Endometrial microvascular endothelial cells (primary cell): ENCODE data around the gene TTLL11. TPM values are rescaled to one million over a fixed set of nuclear protein-coding genes. Genes with fewer than 3 reads are reported as not detected.

Source experiments
- in situ Hi-C: cut with HindIII; loops from 2 replicates; pipeline ENCODE4 v1.10.0; 2017; ENCODE audit warnings: low sequenced_read_pairs, low pct_unique_long_range_greater_than_20kb; ENCODE audit errors: inconsistent ontology term
- total RNA-seq: library from RNA; depleted of rRNA; stranded (reverse); fragments of >200 nt; gene quantifications from one replicate; pipeline ENCODE4 v1.2.3, GENCODE V29; 2015; ENCODE audit errors: inconsistent ontology term

TTLL11 gene
- total RNA-seq, 1 donor from 2014 or later: 2.0 TPM

DNA sequence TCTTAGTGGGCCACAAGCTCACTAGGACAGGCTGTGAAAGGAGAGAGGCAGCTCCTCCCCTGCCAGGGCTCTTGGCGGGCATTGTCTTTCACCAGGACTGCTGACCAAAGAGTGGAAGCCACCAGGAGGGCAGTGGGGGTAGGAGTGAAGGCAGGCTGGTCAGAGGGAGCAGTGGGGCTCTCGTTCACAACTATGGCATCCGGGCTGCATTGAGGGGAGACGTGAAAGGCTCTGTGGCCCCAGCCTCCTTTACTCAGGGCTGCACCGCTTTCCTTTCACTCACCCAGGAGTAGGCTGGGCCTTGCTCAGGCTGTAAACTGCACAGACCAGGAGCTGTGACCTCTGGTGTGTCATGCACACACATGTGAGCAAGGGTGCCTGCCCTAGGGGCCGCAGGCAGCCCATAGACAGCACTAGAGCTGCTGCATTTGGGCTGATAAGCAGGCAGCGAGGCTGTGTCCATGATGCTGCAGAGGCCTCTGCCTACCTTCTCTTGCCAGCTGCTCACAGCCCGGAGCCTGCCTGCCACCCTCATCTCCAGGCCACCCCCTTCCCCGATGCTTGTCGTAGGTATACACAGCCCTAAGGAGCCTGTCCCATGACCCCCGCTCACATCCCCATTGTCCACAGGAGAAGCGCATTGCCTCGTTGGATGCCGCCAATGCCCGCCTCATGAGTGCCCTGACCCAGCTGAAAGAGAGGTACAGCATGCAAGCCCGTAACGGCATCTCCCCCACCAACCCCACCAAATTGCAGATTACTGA, 311.2 kb downstream of the TTLL11 start:
- in situ Hi-C loops: no loop called here

DNA sequence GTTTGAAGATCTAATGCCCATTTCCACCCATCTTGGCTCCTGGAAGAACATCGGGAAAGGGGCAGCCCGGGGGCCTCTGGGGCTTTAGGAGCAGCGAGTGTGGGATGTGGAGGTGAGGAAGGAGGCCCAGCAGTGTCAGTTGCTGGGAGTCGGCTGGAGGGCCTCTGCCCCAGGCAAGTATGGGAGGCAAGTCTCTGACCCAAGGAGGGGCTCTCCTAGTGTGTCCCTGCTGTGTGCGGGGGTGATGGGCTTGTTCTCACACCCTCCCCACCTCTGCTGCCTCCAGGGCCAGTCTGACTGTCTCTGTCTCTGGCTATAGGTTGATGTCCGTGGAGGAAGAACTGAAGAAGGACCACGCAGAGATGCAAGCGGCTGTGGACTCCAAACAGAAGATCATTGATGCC, 312.0 kb downstream of the TTLL11 start:
- in situ Hi-C loops: no loop called here

DNA sequence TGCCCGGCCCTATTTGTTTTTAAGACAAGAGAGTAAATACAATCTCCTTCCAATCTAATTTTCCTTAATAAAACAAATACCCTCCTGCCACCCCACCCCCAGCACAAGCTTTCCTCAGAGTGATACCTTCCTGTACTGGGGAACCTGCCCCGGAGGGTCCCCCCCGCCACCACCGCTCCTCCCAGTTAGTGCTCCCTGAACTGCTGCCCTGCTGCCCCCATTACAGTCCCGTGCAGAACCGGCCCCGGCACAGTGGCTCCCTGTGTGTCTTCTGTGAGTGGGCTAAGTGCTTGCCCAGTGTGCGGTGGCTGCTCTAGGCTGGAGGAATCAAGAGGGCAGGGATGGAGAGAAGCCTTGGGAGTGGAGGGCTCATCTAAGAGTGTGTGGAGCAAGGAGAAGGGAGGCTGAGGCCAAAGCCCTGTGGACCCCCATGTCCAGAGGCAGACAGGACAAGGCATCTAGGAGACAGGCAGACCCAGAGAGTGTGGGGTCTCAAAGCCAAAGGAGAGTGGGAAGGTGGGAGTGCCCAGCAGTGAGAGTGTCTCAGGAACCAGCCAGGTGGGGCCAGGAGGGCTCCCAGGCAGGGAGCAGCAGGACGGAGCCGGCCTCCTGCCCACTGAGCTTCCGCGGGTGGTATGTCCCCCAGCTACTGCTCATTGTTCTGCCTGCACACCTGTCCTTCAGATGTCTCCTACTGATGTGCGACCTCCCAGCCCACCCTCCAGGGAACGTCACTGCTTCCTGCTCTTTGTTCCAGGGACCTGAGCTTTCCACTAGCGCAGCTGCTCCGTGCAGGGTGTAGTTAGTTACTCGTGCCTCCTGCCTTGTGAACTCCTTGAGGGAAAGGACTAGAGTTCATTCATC, 312.7 kb downstream of the TTLL11 start:
- in situ Hi-C loops: no loop called here

DNA sequence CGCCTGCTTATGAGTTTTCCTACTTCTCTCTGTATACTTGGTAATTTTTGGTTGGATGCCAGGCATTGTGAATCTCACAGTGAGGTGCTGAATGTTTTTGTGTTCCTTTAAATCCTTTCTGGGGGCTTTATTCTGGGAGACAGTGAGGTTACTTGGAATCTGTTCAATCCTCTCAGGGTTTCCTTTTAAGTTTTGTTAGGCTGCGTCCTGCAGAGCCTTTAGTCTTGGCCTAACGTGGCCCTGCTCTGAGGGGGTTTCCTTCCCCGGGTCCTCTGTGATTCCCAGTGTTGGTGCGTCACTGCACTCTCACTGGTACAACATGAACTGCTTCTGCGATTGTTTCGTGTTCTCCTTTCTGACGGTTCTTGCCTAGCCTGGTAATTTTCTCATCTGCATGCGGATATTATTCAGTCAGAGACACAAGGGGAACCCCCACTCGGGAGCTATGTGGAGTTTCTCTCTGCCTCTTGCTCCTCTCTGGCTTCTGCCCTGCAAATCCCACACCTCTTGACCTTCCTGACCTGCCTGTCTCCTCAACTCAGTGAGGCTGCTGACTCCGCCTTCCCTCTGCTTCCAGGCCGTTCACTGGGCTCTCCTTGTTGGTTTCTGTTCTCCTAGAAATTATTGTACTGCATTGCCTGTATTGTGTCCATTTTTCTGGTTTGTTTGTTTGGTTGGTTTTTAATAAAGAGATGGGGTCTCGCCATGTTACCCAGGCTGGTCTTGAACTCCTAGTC, 313.6 kb downstream of the TTLL11 start:
- in situ Hi-C loops: no loop called here

DNA sequence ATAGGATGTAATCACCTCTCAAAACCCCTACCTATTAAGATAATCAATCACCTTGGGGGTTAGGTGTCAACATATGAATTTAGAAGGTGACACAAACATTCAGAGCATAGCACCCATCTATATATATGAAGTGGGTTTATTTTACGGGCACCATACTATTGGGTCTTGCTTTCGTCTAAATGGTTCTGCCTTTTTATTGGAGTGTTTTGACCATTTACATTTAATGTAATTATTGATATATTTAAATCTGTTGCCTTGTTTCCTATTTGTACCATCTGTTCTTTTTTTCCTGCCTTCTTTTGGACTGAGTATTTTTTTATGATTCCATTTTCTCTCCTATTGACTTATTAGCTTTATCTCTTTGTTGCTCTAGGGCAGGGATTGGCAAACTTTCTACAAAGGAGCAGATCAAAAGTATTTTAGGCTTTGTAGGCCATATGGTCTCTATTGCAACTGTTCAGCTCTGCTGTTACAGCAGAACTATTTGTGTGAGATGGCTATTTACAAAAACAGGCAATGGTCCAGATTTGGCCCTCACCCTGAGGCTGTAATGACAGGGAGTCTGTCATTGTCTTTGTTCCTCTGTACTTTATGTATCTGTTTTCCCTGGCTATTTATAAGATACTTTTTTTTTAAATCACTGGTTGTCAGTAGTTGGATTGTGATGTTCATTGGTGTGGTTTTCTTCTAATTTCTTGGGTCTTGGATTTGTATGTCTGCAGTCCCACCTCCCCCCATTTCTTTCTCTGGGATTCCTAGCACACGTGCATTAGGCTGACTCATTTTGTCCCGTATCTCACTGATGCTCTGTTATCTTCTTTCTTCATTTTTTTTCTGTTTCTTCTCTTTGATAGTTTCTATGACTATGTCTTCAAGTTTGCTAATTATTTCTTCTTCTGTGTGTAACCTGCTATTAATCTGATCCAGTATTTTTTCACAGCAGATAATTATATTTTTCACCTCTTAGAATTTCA, 314.6 kb downstream of the TTLL11 start:
- in situ Hi-C loops: no loop called here

DNA sequence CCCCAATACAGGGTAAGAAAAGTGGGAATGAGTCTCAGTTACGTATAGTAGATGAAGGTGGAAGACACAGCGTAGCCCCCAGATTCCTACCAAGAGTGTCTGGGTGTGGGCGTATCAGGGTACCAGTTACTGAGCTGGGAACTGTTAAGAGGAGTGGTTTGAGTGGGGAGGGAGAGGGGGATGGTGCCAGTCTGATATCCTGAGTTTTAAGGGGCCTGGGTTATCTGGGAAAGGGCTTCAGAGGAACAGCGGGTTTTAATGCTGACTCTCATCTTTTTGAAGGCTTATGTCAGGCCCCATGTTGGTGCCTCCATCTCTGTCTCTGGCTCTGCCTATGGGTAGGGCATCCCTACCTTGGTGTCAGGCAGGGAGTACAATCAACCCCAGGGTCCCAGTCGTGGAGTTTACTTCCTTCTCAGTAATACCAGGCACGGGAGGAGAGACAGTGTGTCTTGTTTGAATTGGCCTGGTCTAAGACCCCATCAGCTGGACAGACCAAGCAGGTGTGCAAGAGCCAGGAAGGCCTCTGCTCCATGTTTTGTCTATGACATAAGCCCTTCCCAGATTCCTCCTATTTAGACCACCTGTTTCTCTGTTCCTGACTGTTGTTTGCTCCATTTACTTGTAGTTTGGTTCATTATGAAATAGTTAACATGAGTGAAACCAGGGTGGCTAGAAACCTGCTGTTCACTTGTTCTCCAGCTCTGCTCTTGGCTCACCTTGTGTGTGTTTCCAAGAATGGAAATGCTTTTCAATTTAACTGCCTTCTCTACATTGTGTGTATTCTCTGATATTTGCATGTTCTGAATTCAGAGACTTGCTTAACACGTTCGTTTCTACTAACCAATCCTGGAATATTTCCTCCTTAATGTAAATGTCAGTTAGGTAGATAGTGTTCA, 316.1 kb downstream of the TTLL11 start:
- in situ Hi-C loops: no loop called here

DNA sequence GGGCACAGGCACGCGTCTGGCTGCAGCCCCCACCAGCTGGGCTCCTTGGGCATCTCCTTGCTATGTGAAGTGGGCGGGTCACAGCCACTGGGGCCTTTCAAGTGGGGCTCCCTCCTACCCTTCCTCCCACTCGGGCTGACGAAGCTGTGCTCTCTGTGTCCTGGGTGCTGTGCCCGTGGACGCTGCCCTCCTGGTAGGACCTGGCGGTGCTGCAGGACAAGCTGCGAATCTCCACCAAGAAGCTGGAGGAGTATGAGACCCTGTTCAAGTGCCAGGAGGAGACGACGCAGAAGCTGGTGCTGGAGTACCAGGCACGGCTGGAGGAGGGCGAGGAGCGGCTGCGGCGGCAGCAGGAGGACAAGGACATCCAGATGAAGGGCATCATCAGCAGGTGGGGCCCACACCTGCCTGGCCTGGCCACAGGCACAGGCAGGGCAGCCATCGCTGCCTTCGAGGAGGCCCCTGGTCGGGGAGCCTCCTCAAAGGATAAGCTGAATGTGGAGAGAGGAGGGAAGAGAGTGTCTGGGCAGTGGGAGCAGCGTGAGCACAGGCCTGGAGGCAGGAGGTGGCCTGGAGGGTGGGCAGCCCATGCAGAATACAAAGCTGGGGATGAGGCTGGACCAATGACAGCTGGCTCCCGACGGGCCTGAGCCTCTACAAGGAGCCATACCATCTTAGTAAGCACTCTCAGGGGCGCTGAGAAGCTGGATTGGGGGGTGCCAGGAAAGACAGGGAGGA, 316.9 kb downstream of the TTLL11 start:
- in situ Hi-C loops: no loop called here

DNA sequence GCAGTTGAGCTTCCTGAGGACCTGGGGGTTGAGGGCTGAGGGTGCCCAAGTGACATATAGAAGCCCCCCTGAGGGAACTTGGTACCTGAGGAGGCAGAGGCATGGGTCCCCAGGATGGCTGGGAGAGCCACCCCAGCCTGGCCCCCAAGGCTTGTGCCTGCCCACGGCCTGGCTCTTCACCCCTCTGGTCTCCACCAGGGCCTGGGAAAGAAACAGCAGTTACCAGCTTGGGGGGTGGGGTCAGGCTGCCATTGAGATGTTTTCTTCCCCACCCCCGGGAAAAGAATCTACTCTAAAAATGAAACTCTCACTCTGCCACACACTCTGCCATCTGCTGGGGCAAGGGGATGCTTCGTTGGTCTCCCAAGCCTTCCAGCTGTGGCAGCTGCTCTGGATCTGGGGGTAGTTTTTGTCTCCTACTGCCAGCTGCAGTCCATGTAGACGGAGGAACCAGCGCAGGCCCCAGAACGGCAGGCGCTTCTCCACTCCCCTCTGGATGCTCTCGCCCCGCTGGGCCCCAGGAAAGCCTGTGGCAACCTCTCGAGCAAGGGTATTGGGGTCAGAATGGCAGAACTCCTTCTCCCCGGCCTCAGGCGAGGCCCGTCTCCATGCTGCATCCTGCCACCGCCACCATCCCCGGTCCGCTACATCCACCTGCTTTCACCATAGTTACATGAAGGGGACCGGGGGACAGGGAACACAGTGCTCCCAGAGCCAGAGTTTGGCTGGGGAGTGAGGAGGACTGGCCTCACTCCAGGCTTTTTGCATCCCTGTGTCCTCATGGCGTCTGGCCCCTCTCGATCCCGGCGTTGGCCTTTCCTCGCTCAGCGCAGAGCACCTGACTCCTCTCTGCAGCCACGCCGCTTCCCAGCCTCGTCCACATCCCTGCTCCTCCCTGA, 318.1 kb downstream of the TTLL11 start:
- in situ Hi-C loops: no loop called here

DNA sequence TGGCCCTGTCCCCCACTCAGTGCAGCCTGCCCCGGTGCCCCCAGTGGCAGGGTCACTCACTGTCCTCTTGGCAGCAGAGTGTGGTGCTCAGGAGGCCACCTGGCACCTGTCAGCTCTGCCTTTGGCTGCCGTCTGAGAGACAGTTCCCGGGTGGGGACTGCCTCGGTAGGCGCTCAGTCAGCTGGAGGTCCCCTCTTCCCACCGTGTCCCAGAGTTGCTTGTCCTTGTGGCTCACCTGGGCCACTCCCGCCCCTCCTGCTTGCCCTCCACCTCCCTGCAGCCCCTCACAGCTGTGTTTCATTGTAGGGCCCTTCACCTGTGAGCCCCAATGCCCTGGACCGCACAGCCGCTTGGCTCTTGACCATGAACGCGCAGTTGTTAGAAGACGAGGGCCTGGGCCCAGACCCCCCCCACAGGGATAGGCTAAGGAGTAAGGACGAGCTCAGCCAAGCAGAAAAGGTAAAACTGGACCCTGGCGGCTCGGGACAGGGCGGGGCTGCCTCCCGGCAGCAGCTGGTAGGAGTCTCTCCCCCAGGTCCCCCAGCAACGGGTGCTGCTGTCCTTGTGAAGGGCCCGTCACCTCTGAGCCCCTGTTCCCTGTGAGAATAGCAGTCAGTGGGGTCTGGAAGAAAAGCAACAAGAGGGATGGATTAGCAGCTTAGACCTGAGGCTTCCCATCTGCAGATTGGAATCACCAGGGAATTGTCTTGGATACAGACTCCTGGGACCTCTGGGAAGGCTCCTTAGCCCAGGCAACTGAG, 319.0 kb downstream of the TTLL11 start:
- in situ Hi-C loops: no loop called here

DNA sequence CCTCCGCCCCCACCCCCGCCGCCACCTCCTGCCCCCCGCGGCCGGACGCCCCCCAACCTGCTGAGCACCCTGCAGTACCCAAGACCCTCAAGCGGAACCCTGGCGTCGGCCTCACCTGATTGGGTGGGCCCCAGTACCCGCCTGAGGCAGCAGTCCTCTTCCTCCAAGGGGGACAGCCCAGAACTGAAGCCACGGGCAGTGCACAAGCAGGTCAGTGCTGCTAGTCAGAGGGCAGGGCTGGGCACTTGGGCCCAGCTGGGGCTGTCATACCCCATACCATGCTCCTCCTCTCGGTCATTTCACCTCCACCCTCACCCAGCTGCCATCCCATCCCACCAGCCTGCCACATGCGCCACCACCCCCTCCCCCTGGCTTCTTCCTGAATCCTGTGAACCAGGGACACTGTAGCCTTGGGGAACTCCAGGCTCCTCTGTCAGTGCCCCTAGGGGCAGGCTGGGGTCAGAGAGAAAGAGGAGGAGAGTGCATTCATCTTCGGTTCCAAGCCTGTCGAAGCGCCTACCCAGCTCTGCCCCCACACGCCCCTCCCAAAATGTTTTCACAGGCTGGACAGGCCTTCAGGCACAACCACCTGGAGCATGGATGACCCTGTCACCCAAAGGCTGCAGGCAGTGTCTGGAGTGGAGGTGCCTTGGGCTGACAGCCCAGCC, 319.7 kb downstream of the TTLL11 start:
- in situ Hi-C loops: no loop called here

DNA sequence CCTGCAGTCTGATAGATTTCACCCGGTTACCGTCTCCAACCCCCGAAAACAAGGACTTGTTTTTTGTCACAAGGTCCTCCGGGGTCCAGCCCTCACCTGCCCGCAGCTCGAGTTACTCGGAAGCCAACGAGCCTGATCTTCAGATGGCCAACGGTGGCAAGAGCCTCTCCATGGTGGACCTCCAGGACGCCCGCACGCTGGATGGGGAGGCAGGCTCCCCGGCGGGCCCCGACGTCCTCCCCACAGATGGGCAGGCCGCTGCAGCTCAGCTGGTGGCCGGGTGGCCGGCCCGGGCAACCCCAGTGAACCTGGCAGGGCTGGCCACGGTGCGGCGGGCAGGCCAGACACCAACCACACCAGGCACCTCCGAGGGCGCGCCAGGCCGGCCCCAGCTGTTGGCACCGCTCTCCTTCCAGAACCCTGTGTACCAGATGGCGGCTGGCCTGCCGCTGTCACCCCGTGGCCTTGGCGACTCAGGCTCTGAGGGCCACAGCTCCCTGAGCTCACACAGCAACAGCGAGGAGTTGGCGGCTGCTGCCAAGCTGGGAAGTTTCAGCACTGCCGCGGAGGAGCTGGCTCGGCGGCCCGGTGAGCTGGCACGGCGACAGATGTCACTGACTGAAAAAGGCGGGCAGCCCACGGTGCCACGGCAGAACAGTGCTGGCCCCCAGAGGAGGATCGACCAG, 320.4 kb downstream of the TTLL11 start:
- in situ Hi-C loops: no loop called here
